GM12878 (cell line): Measurements from ENCODE around the gene BIRC6.

Source experiments
- ASH2L ChIP-seq: fragments of 300-600, 200-600 bp; sonication (generic); IDR thresholded peaks from 2 replicates; pipeline ENCODE4 v1.6.1; 2017; ENCODE audit warnings: low read depth, mild to moderate bottlenecking, borderline replicate concordance
- BCL3 ChIP-seq: IDR thresholded peaks from 2 replicates; pipeline ENCODE4 v1.6.1; 2011; ENCODE audit warnings: borderline replicate concordance, low read depth, mild to moderate bottlenecking, moderate library complexity, low read length; ENCODE audit not compliant: insufficient read depth, poor library complexity, severe bottlenecking
- E2F4 ChIP-seq: IDR thresholded peaks from 2 replicates; pipeline ENCODE4 v1.6.1; 2012; ENCODE audit warnings: low read depth, low read length, improper control_type of control experiment
- IKZF1 ChIP-seq: fragments of 450-650 bp; conservative IDR thresholded peaks from 2 replicates; pipeline ENCODE4 v1.6.1; 2017; ENCODE audit warnings: antibody characterized with exemption, mild to moderate bottlenecking
- MTA2 ChIP-seq: fragments of 450-650 bp; IDR thresholded peaks from 2 replicates; pipeline ENCODE4 v1.6.1; 2016; ENCODE audit warnings: low read depth, mild to moderate bottlenecking, moderate library complexity
- NFXL1 ChIP-seq: fragments of 450-650 bp; IDR thresholded peaks from 2 replicates; pipeline ENCODE4 v1.6.1; 2017; ENCODE audit warnings: antibody characterized with exemption, mild to moderate bottlenecking, borderline replicate concordance
- POLR2A ChIP-seq: IDR thresholded peaks from 2 replicates; pipeline ENCODE4 v1.6.1; 2011; ENCODE audit warnings: low read depth, mild to moderate bottlenecking, low read length
- POLR2AphosphoS5 ChIP-seq: IDR thresholded peaks from 2 replicates; pipeline ENCODE4 v1.6.1; 2011; ENCODE audit warnings: mild to moderate bottlenecking, low read length, inconsistent platforms
- RCOR1 ChIP-seq: conservative IDR thresholded peaks from 2 replicates; pipeline ENCODE4 v1.6.1; 2012; ENCODE audit warnings: low read depth, low read length, improper control_type of control experiment
- TBL1XR1 ChIP-seq: IDR thresholded peaks from 2 replicates; pipeline ENCODE4 v1.6.1; 2012; ENCODE audit warnings: low read depth, low read length, improper control_type of control experiment
- ZNF207 ChIP-seq: fragments of 450-650 bp; IDR thresholded peaks from 2 replicates; pipeline ENCODE4 v1.6.1; 2014; ENCODE audit warnings: antibody characterized with exemption, mild to moderate bottlenecking, borderline replicate concordance
- ZNF217 ChIP-seq: fragments of 450-650 bp; IDR thresholded peaks from 2 replicates; pipeline ENCODE4 v1.6.1; 2017; ENCODE audit warnings: antibody characterized with exemption, mild to moderate bottlenecking
- ZNF24 ChIP-seq: fragments of 450-650 bp; IDR thresholded peaks from 2 replicates; pipeline ENCODE4 v1.6.1; 2017; ENCODE audit warnings: antibody characterized with exemption, mild to moderate bottlenecking

DNA sequence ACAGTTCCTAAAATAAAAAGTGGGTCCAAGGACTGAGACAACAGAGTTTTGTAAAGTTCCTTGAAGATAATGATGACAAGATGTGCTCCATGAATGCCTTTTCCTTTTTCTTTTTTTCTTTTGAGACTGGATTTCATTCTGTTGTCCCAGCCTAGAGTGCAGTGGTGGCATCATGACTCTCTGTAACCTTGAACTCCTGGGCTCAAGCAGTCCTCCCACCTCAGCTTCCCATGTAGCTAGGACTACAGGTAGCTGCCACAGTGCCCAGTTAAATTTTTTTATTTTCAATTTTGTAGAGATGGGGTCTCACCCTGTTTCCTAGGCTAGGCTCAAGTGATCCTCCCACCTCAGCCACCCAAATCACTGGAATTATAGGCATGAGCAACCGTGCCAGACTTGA lies 254.9 kb downstream of the BIRC6 start:
- TF ChIP-seq ASH2L (no peak), IKZF1 (no peak), POLR2AphosphoS5 (no peak), MTA2 (no peak), ZNF217 (no peak), BCL3 (no peak), E2F4 (no peak), POLR2A (no peak), TBL1XR1 (no peak), ZNF207 (no peak), NFXL1 (no peak), ZNF24 (no peak), RCOR1 (no peak)
